Loucy (cell line): Measurements from ENCODE around the gene MUC5B.

ENCODE experiments used
- H2AFZ ChIP-seq: fragments of 200-600 bp; sonication (generic); 2 replicates; pipeline ENCODE4 v1.6.0; 2016; ENCODE audit warnings: antibody characterized with exemption, mild to moderate bottlenecking, low read length, moderate library complexity
- H3F3A ChIP-seq: fragments of 200-600 bp; 2 replicates; pipeline ENCODE4 v1.6.0; 2016; ENCODE audit warnings: antibody characterized with exemption, low read depth, mild to moderate bottlenecking
- H3K27me3 ChIP-seq: fragments of 200-600 bp; sonication (generic); 2 replicates; pipeline ENCODE4 v1.6.1; 2014; ENCODE audit warnings: low read length, mild to moderate bottlenecking; ENCODE audit not compliant: insufficient read depth, poor library complexity, severe bottlenecking
- H3K36me3 ChIP-seq: fragments of 200-600 bp; sonication (generic); 2 replicates; pipeline ENCODE4 v1.6.1; 2016; ENCODE audit warnings: low read length; ENCODE audit not compliant: insufficient read depth
- H3K4me1 ChIP-seq: fragments of 200-600 bp; sonication (generic); 2 replicates; pipeline ENCODE4 v1.5.1; 2014; ENCODE audit warnings: low read length, mild to moderate bottlenecking; ENCODE audit not compliant: insufficient read depth, poor library complexity, severe bottlenecking
- H3K4me2 ChIP-seq: fragments of 200-600 bp; sonication (generic); 2 replicates; pipeline ENCODE4 v1.6.0; 2014; ENCODE audit warnings: antibody characterized with exemption, low read length, low read depth, mild to moderate bottlenecking; ENCODE audit not compliant: poor library complexity, severe bottlenecking
- H3K4me3 ChIP-seq: fragments of 200-600 bp; sonication (generic); 2 replicates; pipeline ENCODE4 v1.5.1; 2014; ENCODE audit warnings: low read length, mild to moderate bottlenecking, mixed read lengths; ENCODE audit not compliant: poor library complexity, severe bottlenecking
- H3K79me2 ChIP-seq: fragments of 200-600 bp; sonication (generic); 2 replicates; pipeline ENCODE4 v1.6.1; 2014; ENCODE audit warnings: low read length; ENCODE audit not compliant: insufficient read depth
- H3K9ac ChIP-seq: fragments of 200-600 bp; sonication (generic); 2 replicates; pipeline ENCODE4 v1.6.0; 2014; ENCODE audit warnings: mild to moderate bottlenecking, low read depth, low read length, moderate library complexity; ENCODE audit not compliant: poor library complexity, severe bottlenecking
- H3K9me2 ChIP-seq: fragments of 200-600 bp; sonication (generic); replicated peaks from 2 replicates; pipeline ENCODE4 v1.6.1; 2016; ENCODE audit warnings: low read depth, low read length, mixed read lengths
- H3K9me3 ChIP-seq: fragments of 200-600 bp; sonication (generic); 2 replicates; pipeline ENCODE4 v1.6.1; 2014; ENCODE audit warnings: mild to moderate bottlenecking, antibody characterized with exemption, low read length, low read depth; ENCODE audit not compliant: insufficient read depth
- H4K20me1 ChIP-seq: fragments of 200-600 bp; sonication (generic); 2 replicates; pipeline ENCODE4 v1.6.0; 2014; ENCODE audit warnings: antibody characterized with exemption, low read length, mild to moderate bottlenecking; ENCODE audit not compliant: insufficient read depth, poor library complexity, severe bottlenecking
- EZH2phosphoT487 ChIP-seq: fragments of 200-600 bp; IDR thresholded peaks from 2 replicates; pipeline ENCODE4 v1.6.1; 2018; ENCODE audit warnings: antibody characterized with exemption, mild to moderate bottlenecking, moderate library complexity, borderline replicate concordance
- TF ChIP-seq, protein P1 (sequence below): fragments of 200-600 bp; sonication (generic); conservative IDR thresholded peaks from 2 replicates; pipeline ENCODE4 v1.5.1; 2014; ENCODE audit warnings: mild to moderate bottlenecking, antibody characterized with exemption, low read length

MUC5B gene

DNA sequence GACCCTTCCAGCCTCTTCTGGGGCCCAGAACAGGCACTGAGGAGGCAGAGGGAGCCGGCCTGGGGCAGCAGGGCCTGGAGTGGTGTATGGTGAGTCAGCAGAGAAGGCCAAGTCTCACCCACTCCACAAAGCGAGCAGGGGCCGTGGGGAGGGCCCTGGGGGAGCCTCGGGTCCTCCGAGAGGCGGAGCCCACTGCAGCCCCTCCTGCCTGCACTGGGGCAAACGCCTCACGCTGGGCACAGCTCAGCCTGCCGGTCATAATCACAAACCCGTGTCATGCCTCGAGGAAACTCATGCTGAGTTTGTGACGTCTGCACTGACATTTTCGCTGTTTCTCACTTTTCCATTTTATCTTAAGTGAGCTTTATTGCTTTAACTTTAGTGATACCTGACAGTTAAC lies 48.1 kb downstream of the MUC5B start:
- H2AFZ ChIP-seq = no peak overlapping the region
- H3K4me1 ChIP-seq = no peaks in the 10 kb centered on the region
- no peak overlapping the region for H3K4me2 ChIP-seq
- no peak overlapping the region for H3K4me3 ChIP-seq
- no peaks in the 10 kb centered on the region for H4K20me1 ChIP-seq
- no peaks in the 10 kb centered on the region for H3K9me2 ChIP-seq
- no peaks in the 10 kb centered on the region for H3K79me2 ChIP-seq
- no peak overlapping the region for H3K9ac ChIP-seq
- TF ChIP-seq, protein P1, sequence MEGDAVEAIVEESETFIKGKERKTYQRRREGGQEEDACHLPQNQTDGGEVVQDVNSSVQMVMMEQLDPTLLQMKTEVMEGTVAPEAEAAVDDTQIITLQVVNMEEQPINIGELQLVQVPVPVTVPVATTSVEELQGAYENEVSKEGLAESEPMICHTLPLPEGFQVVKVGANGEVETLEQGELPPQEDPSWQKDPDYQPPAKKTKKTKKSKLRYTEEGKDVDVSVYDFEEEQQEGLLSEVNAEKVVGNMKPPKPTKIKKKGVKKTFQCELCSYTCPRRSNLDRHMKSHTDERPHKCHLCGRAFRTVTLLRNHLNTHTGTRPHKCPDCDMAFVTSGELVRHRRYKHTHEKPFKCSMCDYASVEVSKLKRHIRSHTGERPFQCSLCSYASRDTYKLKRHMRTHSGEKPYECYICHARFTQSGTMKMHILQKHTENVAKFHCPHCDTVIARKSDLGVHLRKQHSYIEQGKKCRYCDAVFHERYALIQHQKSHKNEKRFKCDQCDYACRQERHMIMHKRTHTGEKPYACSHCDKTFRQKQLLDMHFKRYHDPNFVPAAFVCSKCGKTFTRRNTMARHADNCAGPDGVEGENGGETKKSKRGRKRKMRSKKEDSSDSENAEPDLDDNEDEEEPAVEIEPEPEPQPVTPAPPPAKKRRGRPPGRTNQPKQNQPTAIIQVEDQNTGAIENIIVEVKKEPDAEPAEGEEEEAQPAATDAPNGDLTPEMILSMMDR = no peak
- TF ChIP-seq EZH2phosphoT487 = no peak
- no peaks in the 10 kb centered on the region for H3K27me3 ChIP-seq
- H3F3A ChIP-seq = no peaks in the 10 kb centered on the region
- H3K9me3 ChIP-seq = no peaks in the 10 kb centered on the region
- H3K36me3 ChIP-seq = peaks cover 10% of the 10 kb centered on the region; the same call in 1 of the 2 replicates

DNA sequence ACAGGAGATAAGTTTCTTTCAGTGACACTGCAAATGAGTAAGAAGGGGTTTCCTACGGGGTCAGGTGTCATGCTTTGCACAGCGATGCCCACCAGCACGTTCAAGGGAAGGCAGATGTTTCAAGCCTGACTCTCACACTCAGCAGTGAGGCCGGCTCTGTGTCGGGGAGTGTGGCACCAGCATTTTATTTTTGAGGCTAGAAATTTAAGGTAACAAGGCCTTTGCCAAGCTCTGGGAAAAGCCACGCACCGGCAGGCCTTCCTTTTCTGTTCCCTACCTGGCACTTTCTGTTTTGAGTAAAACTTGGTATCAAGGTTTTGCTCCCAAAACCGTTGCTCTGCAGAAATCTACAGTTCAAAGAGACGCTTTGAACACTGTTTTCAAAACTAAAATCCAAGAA lies 48.5 kb downstream of the MUC5B start:
- Histone ChIP-seq H2AFZ (no peak overlapping the region), H3K4me3 (no peak overlapping the region), H3K27me3 (no peaks in the 10 kb centered on the region), H3F3A (no peaks in the 10 kb centered on the region), H3K79me2 (no peaks in the 10 kb centered on the region), H3K36me3 (peaks cover 13% of the 10 kb centered on the region; the same call in 1 of the 2 replicates), H3K9me3 (no peaks in the 10 kb centered on the region), H3K9me2 (no peaks in the 10 kb centered on the region), H3K4me1 (no peaks in the 10 kb centered on the region), H3K9ac (no peak overlapping the region), H3K4me2 (no peak overlapping the region), H4K20me1 (no peaks in the 10 kb centered on the region)
- TF ChIP-seq, protein P1 = no peak
- TF ChIP-seq EZH2phosphoT487 = no peak

DNA sequence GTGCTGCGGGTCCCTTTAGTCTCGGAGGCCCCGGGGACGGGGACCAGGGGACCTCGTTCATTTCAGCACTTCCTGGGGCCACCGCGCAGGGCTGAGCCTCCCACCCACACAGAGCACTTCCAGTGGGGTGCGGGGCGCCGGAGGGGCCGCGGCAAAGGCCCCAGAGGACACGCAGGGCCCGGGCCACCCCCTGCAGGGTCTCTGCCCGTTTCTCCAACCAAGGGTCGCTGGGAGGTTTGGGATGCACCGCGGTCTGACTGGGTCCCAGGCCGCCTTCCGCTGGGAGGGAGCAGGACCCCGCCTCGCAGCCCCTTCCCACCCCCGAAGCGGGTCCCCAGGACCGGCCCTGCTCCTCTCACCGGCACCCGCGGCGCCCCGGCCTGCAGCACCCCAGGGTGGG lies 49.1 kb downstream of the MUC5B start:
- H3K4me1 ChIP-seq = no peaks in the 10 kb centered on the region
- no peak overlapping the region for H2AFZ ChIP-seq
- H4K20me1 ChIP-seq = no peaks in the 10 kb centered on the region
- no peak overlapping the region for H3K4me3 ChIP-seq
- no peaks in the 10 kb centered on the region for H3K79me2 ChIP-seq
- no peak overlapping the region for H3K9ac ChIP-seq
- H3K4me2 ChIP-seq = no peak overlapping the region
- no peak for TF ChIP-seq EZH2phosphoT487
- TF ChIP-seq, protein P1 = no peak
- H3K27me3 ChIP-seq = no peaks in the 10 kb centered on the region
- H3K9me3 ChIP-seq = no peaks in the 10 kb centered on the region
- H3K36me3 ChIP-seq = peaks cover 18% of the 10 kb centered on the region; the same call in 1 of the 2 replicates
- no peaks in the 10 kb centered on the region for H3K9me2 ChIP-seq
- no peaks in the 10 kb centered on the region for H3F3A ChIP-seq
